ENCODE measurements around the gene AMPD3.
A peak's percentile ranks its signal among the peaks of the same experiment; 100 is the strongest.

Gene AMPD3

GRCh38 chr11:10541561-10541930 lies 86.5 kb downstream of the AMPD3 start:
- peak overlapping the region; percentile 64 for H3K4me2 ChIP-seq
- no peaks in the 10 kb centered on the region for H4K20me1 ChIP-seq (ENCODE audit: insufficient read depth)
- H2AFZ ChIP-seq (ENCODE audit: low read depth) = peak overlapping the region; percentile 91
- TF ChIP-seq CTCF (conservative IDR thresholded peaks at IDR 0.05; ENCODE audit: low read depth, low read length) = no peak
- H3K4me3 ChIP-seq (IDR thresholded peaks at IDR 0.05; ENCODE audit: insufficient read depth, low read depth, low read length) = no peak overlapping the region
- no peaks in the 10 kb centered on the region for H3K27me3 ChIP-seq (ENCODE audit: insufficient read depth, low read depth)
- H3K9ac ChIP-seq = peak overlapping the region; percentile 76; the same call in 1 of the 2 replicates
- no peak overlapping the region for H3K27ac ChIP-seq
- peaks cover 7% of the 10 kb centered on the region for H3K4me1 ChIP-seq (ENCODE audit: low read depth, poor library complexity, severe bottlenecking)
- no peaks in the 10 kb centered on the region for H3K79me2 ChIP-seq (ENCODE audit: insufficient read depth, low read depth)
- no peaks in the 10 kb centered on the region for H3K36me3 ChIP-seq (ENCODE audit: insufficient read depth)

GRCh38 chr11:10542776-10543175 lies 87.7 kb downstream of the AMPD3 start:
- Histone ChIP-seq H3K27ac (no peak overlapping the region), H3K4me2 (no peak overlapping the region), H3K36me3 (ENCODE audit: insufficient read depth) (no peaks in the 10 kb centered on the region), H4K20me1 (ENCODE audit: insufficient read depth) (no peaks in the 10 kb centered on the region), H3K4me3 (IDR thresholded peaks at IDR 0.05; ENCODE audit: insufficient read depth, low read depth, low read length) (no peak overlapping the region), H3K27me3 (ENCODE audit: insufficient read depth, low read depth) (no peaks in the 10 kb centered on the region), H2AFZ (ENCODE audit: low read depth) (no peak overlapping the region), H3K9ac (no peak overlapping the region), H3K4me1 (ENCODE audit: low read depth, poor library complexity, severe bottlenecking) (peaks cover 7% of the 10 kb centered on the region), H3K79me2 (ENCODE audit: insufficient read depth, low read depth) (no peaks in the 10 kb centered on the region)
- TF ChIP-seq CTCF (conservative IDR thresholded peaks at IDR 0.05; ENCODE audit: low read depth, low read length) = no peak

GRCh38 chr11:10543782-10544181 lies 88.7 kb downstream of the AMPD3 start:
- Histone ChIP-seq H3K4me1 (ENCODE audit: low read depth, poor library complexity, severe bottlenecking) (peaks cover 7% of the 10 kb centered on the region), H3K4me3 (IDR thresholded peaks at IDR 0.05; ENCODE audit: insufficient read depth, low read depth, low read length) (no peak overlapping the region), H3K9ac (no peak overlapping the region), H3K4me2 (no peak overlapping the region), H3K27me3 (ENCODE audit: insufficient read depth, low read depth) (no peaks in the 10 kb centered on the region), H4K20me1 (ENCODE audit: insufficient read depth) (no peaks in the 10 kb centered on the region), H3K27ac (no peak overlapping the region), H3K79me2 (ENCODE audit: insufficient read depth, low read depth) (no peaks in the 10 kb centered on the region), H3K36me3 (ENCODE audit: insufficient read depth) (no peaks in the 10 kb centered on the region), H2AFZ (ENCODE audit: low read depth) (no peak overlapping the region)
- no peak for TF ChIP-seq CTCF (conservative IDR thresholded peaks at IDR 0.05; ENCODE audit: low read depth, low read length)

- no peak overlapping the region for H3K4me2 ChIP-seq
- TF ChIP-seq CTCF (conservative IDR thresholded peaks at IDR 0.05; ENCODE audit: low read depth, low read length) = no peak
- H3K9ac ChIP-seq = no peak overlapping the region
- H3K27me3 ChIP-seq (ENCODE audit: insufficient read depth, low read depth) = no peaks in the 10 kb centered on the region
- no peak overlapping the region for H2AFZ ChIP-seq (ENCODE audit: low read depth)
- no peaks in the 10 kb centered on the region for H3K36me3 ChIP-seq (ENCODE audit: insufficient read depth)
- no peak overlapping the region for H3K27ac ChIP-seq
- no peaks in the 10 kb centered on the region for H3K79me2 ChIP-seq (ENCODE audit: insufficient read depth, low read depth)
- peaks cover 5% of the 10 kb centered on the region for H3K4me1 ChIP-seq (ENCODE audit: low read depth, poor library complexity, severe bottlenecking)
- no peaks in the 10 kb centered on the region for H4K20me1 ChIP-seq (ENCODE audit: insufficient read depth)
- H3K4me3 ChIP-seq (IDR thresholded peaks at IDR 0.05; ENCODE audit: insufficient read depth, low read depth, low read length) = no peak overlapping the region
Measured at GRCh38 chr11:10544491-10545465, 89.7 kb downstream of the AMPD3 start.
